ES-I3 (cell line): ENCODE data around the gene CYB5R3.

Source experiments
- H3K36me3 ChIP-seq: 2 replicates; pipeline ENCODE4 v1.6.1; 2013; ENCODE audit warnings: mild to moderate bottlenecking, low read length, control low read depth, moderate library complexity; ENCODE audit not compliant: insufficient read depth
- H3K4me1 ChIP-seq: 2 replicates; pipeline ENCODE4 v1.6.1; 2013; ENCODE audit warnings: mild to moderate bottlenecking, control low read depth, low read length; ENCODE audit not compliant: insufficient read depth
- H3K9ac ChIP-seq: 2 replicates; pipeline ENCODE4 v1.6.1; 2013; ENCODE audit warnings: low read depth, mild to moderate bottlenecking, low read length, moderate library complexity
- H3K9me3 ChIP-seq: 2 replicates; pipeline ENCODE4 v1.6.1; 2013; ENCODE audit warnings: mild to moderate bottlenecking, low read length, moderate library complexity; ENCODE audit not compliant: control insufficient read depth, insufficient read depth

The CYB5R3 gene

GRCh38 chr22:42649246-42650099, at the start of gene CYB5R3:
TSS of gene CYB5R3 (minus strand) at chr22:42649392. CDS start at chr22:42649315, 77 bp downstream.
- Histone ChIP-seq H3K36me3 (no peaks in the 10 kb centered on the region), H3K9ac (peak within 1 kb of the TSS; percentile 94), H3K9me3 (no peaks in the 10 kb centered on the region), H3K4me1 (peaks cover 14% of the 10 kb centered on the region)

DNA sequence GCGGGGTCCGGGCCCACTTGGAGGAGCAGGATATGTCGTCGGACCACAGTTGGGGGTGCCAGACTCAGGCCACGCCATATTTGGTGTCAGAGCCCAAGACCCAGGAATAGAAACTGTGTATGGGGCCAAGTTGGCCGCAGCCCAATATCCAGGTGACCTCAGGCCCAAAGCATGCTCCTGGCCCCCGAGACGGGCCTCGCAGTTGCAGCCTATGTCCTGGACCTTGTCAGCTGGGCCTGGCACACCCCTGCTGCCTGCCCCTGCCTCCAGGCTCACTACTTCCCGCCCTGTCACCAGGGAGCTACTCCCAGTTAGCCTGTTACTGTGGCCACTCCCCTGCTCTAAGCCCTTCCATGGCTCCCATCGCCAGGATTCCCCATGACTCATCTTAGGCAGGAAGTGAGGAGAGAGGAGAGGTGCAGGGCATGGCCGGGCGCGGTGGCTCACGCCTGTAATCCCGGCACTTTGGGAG, 48.4 kb upstream of the CYB5R3 start:
- Histone ChIP-seq H3K9me3 (no peaks in the 10 kb centered on the region), H3K9ac (no peak overlapping the region), H3K4me1 (peaks cover 25% of the 10 kb centered on the region), H3K36me3 (no peaks in the 10 kb centered on the region; the same call in 1 of the 2 replicates)

DNA sequence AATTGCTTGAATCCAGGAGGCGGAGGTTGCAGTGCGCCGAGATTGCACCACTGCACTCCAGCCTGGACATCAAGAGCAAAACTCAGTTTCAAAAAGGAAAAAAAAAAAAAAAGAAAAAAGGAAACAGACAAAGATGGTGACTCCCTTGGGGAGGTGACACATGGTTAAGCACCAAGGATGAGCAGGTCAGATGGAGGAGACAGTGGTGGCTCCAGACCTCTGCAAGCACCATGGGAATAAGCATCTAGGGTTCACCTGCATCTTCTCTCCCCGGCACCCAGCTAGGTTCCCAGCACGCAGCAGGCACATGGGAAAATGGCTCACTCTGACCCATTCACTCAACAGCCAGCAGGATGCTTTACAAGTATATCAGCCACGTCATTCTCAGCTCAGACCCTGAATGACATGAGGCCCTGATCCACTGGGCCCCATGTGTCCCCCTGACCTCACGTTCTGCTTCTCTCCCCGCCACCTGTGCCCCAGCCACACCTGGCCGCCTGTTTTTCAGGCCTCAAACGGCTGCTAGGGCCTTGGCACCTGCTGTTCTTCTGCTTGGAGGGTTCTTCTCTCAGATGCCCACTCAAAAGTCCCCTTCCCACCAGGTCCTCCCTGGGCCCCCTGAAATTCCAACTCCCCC, 47.3 kb upstream of the CYB5R3 start:
- H3K36me3 ChIP-seq, result no peaks in the 10 kb centered on the region; the same call in 1 of the 2 replicates
- no peak overlapping the region for H3K9ac ChIP-seq
- peaks cover 25% of the 10 kb centered on the region for H3K4me1 ChIP-seq
- H3K9me3 ChIP-seq, result no peaks in the 10 kb centered on the region

DNA sequence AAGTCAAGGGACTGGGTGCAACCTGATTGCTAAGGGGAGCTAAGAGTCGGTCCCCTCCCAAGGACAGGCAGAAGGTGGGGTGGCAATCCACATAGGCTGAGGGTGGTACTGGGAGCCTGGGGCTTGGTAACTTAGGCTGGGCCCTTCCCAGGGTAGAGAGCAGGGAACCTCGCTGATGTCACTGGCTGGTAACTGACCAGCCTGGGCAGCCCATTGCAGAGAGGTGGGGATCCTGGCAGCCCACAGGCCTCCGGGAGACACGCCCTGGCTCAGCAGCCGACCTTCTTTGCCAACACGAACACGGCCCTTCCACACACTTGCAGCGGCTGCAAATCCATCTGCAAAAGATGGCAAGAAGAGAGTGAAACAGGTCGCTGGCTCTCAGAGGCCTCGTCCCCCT, 46.1 kb upstream of the CYB5R3 start:
- Histone ChIP-seq H3K36me3 (no peaks in the 10 kb centered on the region; the same call in 1 of the 2 replicates), H3K9me3 (no peaks in the 10 kb centered on the region), H3K9ac (no peak overlapping the region), H3K4me1 (peaks cover 25% of the 10 kb centered on the region)

DNA sequence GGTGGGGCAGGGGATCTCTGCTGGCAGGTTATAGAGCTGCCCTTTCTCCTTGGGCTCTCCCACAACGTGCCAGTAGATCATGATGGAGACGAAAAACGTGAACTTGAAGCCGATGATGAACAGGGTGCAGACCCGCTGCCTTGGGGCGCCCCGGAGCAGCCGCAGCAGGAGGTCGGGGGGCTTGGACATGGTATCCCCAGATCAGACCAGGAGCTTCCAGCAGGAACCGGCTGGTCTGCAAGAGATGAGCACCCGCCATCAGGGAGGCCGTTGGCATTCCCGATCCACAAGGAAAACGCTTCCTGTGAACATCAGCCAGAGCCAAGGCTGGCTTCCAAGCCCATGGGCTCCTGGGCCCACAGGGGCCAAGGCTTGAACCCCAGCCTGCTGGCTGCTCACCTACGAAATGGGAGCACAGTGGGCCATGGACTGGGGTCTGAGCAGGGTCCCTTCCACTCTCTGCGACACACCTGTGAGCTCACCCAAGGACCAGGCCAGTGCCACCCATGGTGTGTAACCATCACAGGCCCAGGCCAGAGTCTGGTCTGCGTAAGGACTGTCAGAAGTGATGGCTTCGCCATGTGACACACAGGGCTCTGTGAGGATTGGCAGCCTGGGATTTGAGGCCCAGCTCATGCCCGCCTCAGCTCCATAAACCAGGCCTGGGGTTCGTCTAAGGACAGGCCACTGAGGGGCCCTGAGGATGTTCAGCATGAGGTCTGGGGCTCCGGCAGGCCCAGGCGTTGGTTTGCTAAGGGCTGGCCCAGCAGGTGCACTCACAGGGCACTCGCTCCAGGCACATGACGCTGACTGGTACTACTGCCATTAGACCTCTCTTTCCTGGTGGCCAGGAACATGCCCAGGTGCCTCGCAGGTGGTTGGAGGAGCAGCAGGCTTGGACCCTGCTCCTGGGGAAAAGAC, 44.8 kb upstream of the CYB5R3 start:
- no peak overlapping the region for H3K9ac ChIP-seq
- H3K4me1 ChIP-seq, result peaks cover 12% of the 10 kb centered on the region
- H3K9me3 ChIP-seq, result no peaks in the 10 kb centered on the region
- no peaks in the 10 kb centered on the region; the same call in none of the 2 replicates for H3K36me3 ChIP-seq

- H3K9ac ChIP-seq, result no peak overlapping the region
- peaks cover 11% of the 10 kb centered on the region for H3K4me1 ChIP-seq
- no peaks in the 10 kb centered on the region for H3K9me3 ChIP-seq
- no peaks in the 10 kb centered on the region; the same call in none of the 2 replicates for H3K36me3 ChIP-seq
Measured at GRCh38 chr22:42693055-42693762, 44.0 kb upstream of the CYB5R3 start.

GRCh38 chr22:42692239-42693054, 43.3 kb upstream of the CYB5R3 start:
- Histone ChIP-seq H3K9me3 (no peaks in the 10 kb centered on the region), H3K4me1 (peaks cover 11% of the 10 kb centered on the region; the same call in 1 of the 2 replicates), H3K36me3 (no peaks in the 10 kb centered on the region; the same call in none of the 2 replicates), H3K9ac (no peak overlapping the region)

DNA sequence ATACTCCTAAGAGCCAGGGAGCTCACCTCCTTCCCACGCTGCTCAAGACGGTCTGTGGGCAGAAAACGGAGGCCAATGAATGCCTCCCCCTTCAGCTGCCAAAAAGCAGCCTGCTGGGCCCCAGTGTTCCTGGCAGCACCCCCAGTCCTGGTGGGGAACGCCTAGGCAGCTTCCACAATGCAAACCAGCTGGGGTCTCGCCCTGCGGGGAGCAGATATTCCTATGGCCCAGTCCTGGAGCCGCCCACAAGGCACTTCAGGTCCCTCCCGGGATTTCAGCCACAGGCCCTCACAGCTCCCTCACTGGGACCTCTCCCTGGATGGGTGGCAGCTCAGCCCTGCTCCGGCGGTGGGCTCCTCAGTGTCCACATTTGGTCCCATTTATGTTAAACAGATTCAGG, 42.2 kb upstream of the CYB5R3 start:
- Histone ChIP-seq H3K36me3 (no peaks in the 10 kb centered on the region; the same call in none of the 2 replicates), H3K9ac (no peak overlapping the region), H3K9me3 (no peaks in the 10 kb centered on the region), H3K4me1 (peaks cover 13% of the 10 kb centered on the region; the same call in 1 of the 2 replicates)

DNA sequence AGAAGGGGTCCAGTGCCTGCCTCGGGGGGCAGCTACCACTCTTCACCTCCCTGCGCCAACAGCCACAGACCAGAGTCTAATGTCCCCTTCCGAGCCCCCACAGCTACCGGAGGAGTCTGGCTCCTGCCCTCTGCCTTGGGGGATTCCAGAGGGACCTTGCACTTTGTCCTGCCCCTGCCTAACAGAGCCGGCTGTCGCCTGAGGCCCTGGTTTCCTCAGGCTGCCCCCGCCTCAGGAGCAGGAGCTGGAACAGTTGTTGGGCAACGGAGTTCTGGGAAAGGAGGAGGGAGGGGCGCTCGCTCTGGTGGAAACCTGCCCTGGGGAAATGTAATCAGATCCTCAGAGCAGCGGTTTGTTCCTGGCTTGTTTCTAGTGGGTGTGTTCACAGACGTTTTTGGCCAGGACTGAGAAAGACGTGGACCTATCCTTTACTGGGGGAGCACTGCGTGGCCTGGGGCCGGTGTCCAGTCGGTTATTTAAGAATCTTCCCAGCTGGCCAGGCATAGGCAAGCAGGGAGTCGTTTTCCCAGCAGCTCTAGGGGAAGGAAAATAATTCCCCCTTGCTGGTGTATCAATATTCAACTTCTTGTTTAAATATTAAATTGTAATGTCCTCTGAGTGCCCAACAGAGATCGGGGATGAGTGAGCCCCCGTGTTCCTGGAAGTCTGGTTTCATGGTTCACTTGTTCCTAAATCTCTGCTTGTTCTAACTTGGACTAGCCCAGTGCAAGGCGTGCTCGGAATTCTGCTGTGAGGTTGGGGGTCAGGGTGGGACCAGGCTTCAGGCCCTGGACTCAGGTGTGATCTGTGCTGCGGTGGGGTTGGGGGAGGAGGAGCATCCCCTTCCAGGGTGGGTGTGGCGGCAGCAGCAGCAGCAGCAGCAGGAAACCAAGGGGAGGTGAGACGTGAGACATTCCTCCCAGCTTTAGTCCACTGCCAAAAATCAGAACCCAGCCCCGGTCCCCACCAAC, 39.3 kb upstream of the CYB5R3 start:
- Histone ChIP-seq H3K4me1 (peaks cover 17% of the 10 kb centered on the region; the same call in 1 of the 2 replicates), H3K9me3 (no peaks in the 10 kb centered on the region), H3K9ac (no peak overlapping the region), H3K36me3 (no peaks in the 10 kb centered on the region; the same call in 1 of the 2 replicates)

- H3K36me3 ChIP-seq, result no peaks in the 10 kb centered on the region; the same call in 1 of the 2 replicates
- peaks cover 17% of the 10 kb centered on the region; the same call in 1 of the 2 replicates for H3K4me1 ChIP-seq
Measured at GRCh38 chr22:42686756-42687491, 37.7 kb upstream of the CYB5R3 start.

GRCh38 chr22:42685941-42686653, 36.9 kb upstream of the CYB5R3 start:
- no peak overlapping the region for H3K9ac ChIP-seq
- H3K9me3 ChIP-seq, result no peaks in the 10 kb centered on the region
- H3K4me1 ChIP-seq, result peaks cover 17% of the 10 kb centered on the region; the same call in 1 of the 2 replicates
- no peaks in the 10 kb centered on the region; the same call in 1 of the 2 replicates for H3K36me3 ChIP-seq

More at GRCh38 chr22:42686756-42687491, 37.7 kb upstream of the CYB5R3 start:
- H3K9me3 ChIP-seq, result no peaks in the 10 kb centered on the region
- H3K9ac ChIP-seq, result no peak overlapping the region
